ENCODE data around the gene ERC1.

The ERC1 gene

DNA sequence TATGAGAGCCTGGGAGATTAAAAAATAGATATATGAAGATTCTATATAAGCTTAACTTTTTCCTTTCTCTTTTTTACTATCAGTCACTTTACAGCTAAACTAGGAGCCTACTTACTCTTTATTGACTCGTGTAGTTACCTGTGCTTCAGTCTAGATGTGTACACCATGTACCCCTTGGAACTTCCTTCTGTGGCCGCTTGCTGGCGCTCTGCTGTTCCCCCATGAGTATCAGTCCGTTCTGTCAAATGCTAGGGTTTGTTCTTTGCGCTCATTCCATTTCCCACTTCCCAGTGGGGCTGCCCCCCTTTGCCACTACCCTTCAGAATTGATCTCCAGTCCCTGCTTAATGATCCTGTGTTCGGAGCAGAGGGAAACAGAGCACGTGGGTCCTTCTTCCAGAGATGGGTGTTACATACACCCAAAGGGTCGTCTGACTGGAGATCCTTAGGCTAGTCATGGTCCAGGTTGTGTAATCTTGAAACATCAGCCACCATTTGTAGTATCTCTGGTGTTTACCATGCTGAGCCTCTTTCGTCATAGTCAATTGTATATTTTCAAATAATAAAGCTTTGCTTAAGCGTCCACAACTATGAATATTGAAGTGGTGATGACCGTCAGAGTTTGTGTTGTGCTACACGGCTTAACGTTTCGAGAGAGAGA is 443.4 kb downstream of the ERC1 start:
- TF ChIP-seq CTCF (IDR thresholded peaks at IDR 0.05; ENCODE audit: low read depth, low read length, missing control alignments), result no peak

DNA sequence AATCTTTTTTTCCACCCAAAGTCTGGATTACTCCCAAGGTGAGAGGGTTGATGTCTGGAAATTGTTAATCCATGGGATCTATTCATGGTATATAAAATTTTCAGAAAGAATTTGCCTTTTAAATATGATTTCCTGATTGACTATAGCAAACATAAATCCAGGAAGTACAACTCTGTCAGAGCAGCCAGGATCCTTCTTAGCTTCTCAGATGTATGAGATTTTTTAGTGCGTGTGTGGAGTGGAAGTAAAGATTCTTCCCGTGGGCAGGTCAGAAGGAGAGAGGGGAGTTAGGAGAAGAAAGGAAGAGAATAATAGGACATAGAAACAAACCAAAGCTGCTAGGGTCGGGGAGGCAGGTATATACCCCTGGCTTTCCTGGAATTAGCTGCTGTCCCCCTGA is 444.0 kb downstream of the ERC1 start:
- no peak for TF ChIP-seq CTCF (IDR thresholded peaks at IDR 0.05; ENCODE audit: low read depth, low read length, missing control alignments)
- no peak overlapping the region for H3K4me3 ChIP-seq (replicated peaks; ENCODE audit: low read depth, low read length)
- DNase-seq (ENCODE audit: extremely low read depth, low read depth), result no peak

More for the DNA sequence above, 443.4 kb downstream of the ERC1 start:
- no peak overlapping the region for H3K4me3 ChIP-seq (replicated peaks; ENCODE audit: low read depth, low read length)
- DNase-seq (ENCODE audit: extremely low read depth, low read depth), result no peak

- no peak for TF ChIP-seq CTCF (IDR thresholded peaks at IDR 0.05; ENCODE audit: low read depth, low read length, missing control alignments)
- H3K4me3 ChIP-seq (replicated peaks; ENCODE audit: low read depth, low read length), result no peak overlapping the region
- DNase-seq (ENCODE audit: extremely low read depth, low read depth), result peak; percentile 3
Observed at GRCh38 chr12:1435456-1435855, 444.4 kb downstream of the ERC1 start.

GRCh38 chr12:1436015-1436414 is 445.0 kb downstream of the ERC1 start:
- no peak for TF ChIP-seq CTCF (IDR thresholded peaks at IDR 0.05; ENCODE audit: low read depth, low read length, missing control alignments)
- H3K4me3 ChIP-seq (replicated peaks; ENCODE audit: low read depth, low read length), result no peak overlapping the region
- no peak for DNase-seq (ENCODE audit: extremely low read depth, low read depth)

- no peak for TF ChIP-seq CTCF (IDR thresholded peaks at IDR 0.05; ENCODE audit: low read depth, low read length, missing control alignments)
- DNase-seq (ENCODE audit: extremely low read depth, low read depth), result no peak
- no peak overlapping the region for H3K4me3 ChIP-seq (replicated peaks; ENCODE audit: low read depth, low read length)
Observed at GRCh38 chr12:1436981-1437380, 446.0 kb downstream of the ERC1 start.

- no peak for DNase-seq (ENCODE audit: extremely low read depth, low read depth)
- no peak for TF ChIP-seq CTCF (IDR thresholded peaks at IDR 0.05; ENCODE audit: low read depth, low read length, missing control alignments)
- H3K4me3 ChIP-seq (replicated peaks; ENCODE audit: low read depth, low read length), result no peak overlapping the region
Observed at GRCh38 chr12:1439201-1439600, 448.2 kb downstream of the ERC1 start.

- no peak overlapping the region for H3K4me3 ChIP-seq (replicated peaks; ENCODE audit: low read depth, low read length)
- TF ChIP-seq CTCF (IDR thresholded peaks at IDR 0.05; ENCODE audit: low read depth, low read length, missing control alignments), result no peak
- no peak for DNase-seq (ENCODE audit: extremely low read depth, low read depth)
Observed at GRCh38 chr12:1439687-1440086, 448.7 kb downstream of the ERC1 start.

Measured in HFF-Myc (cell line).